GM18508 (cell line): ENCODE results near the gene RALGPS2.

Experiments
- ATAC-seq: cut with Tn5 transposase; IDR thresholded peaks from one replicate; pipeline ENCODE4 v1.9.1; 2021; ENCODE audit warnings: moderate number of reproducible peaks; ENCODE audit not compliant: insufficient read depth, unreplicated experiment

Gene RALGPS2

DNA sequence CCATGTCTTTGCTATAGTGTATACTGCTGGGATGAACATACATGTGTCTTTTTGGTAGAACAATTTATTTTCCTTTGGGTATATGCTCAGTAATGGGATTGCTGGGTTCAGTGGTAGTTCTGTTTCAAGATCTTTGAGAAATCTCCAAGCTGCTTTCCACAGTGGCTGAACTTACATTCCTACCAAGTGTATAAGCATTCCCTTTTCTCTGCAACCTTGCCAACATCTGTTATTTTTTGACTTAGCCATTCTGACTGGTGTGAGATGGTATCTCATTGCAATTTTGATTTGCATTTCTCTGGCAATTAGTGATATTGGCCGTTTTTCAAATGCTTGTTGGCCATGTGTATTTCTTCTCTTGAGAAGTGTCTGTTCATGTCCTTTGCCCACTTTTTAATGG, 183.3 kb downstream of the RALGPS2 start:
- no peak for ATAC-seq

DNA sequence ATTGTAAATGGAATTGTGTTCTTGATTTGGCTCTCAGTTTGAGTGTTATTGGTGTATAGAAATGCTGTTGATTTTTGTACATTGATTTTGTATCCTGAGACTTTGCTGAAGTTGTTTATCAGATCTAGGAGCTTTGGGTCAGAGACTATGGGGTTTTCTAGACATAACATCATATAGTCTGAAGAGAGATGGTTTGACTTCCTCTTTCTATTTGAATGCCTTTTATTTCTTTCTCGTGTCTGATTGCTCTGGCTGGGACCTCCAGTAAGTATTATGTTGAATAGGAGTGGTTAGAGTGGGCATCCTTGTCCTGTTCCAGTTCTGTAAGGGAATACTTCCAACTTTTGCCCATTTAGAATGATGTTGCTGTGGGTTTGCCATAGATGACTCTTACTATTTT, 185.0 kb downstream of the RALGPS2 start:
- ATAC-seq = no peak

GRCh38 chr1:178912597-178912996, 187.6 kb downstream of the RALGPS2 start:
- ATAC-seq = no peak

DNA sequence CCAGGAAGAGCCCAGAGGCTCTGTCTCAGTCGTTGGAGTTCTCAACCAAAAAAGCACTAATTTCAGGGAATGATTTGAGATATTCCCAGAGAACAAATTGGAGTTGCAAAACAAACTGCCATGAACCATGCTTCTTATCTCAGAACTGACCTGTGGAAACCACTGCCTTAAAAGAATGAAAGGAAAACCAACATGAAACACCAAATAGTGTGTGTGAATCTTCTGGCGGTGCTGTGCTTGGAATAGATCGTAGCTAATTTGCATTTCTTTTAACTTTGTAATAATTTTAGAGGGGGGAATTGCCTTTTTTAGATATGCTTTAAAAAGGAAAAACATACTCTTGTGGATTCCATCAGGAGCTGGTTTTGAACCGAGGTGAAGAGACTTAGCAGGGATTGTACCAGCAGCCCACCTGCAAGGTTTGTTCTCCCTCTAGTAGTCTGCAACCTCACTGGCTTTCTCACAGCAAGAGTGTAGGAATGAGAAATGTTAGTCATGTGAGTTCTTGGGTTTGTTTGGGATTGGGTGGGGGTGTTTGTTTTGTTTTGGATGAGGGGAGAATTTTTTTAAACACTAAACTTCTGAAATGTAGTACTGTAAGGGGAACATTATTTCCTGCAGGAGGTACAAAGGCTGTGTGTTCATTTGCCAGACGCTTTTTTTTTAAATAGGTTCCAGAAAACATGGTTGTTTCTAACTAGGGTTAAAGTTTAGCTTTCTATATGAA, 191.6 kb downstream of the RALGPS2 start:
- ATAC-seq = no peak

DNA sequence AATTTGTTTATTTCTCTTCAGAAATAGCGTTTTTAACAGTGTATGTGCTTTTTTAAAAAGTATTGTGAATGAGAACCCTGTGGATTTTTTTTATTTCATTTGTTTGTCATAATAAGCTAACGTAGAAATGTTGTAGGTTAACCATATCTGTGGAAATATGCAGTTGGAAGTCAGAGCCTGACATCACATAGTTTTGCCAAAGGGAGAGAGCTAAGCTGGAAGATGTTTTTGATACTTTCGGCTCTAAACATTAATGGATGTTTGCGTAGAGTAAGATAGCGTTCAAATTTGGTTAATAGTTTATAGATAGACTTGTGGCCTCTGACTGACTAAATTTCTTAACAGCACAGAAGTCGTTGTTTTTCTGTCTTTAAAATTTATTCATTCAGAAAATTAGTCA, 193.3 kb downstream of the RALGPS2 start:
- ATAC-seq = no peak

DNA sequence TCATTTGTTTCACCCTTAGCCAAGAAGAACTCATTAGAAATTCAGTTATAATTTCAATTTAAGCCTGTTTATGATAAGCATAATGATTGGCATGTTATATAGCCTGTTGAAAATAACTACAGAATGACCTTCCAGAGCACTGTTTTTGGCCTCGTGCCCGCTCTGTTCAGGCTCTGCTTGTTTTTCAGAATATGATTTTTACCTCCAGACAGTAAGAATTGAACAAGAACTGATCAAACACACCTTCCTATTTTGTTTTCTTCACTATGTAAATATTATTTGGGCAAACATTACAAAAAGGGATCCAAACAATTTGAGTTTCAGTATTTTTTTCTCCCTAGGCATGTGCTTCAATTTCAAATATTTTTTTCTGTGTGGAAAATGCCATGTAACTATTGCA, 193.9 kb downstream of the RALGPS2 start:
- no peak for ATAC-seq

DNA sequence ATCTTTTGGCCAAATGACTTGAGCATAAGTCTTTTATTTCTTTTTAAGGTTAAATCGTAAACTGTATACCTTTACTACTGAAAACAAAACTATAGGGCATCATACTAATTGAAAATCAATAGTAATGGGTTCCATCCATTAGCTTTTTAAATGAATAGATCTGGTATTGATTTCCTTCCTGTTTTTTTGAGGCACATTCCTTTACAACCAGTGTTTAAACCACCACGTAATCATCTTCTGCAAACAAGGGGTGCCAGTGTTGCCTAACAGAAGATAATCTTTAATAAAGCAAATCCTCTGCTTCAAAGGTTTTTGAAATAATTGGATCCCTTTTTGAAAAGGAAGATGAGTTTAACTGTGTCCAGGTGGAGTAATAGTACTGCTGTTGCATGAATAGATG, 194.5 kb downstream of the RALGPS2 start:
- no peak for ATAC-seq

DNA sequence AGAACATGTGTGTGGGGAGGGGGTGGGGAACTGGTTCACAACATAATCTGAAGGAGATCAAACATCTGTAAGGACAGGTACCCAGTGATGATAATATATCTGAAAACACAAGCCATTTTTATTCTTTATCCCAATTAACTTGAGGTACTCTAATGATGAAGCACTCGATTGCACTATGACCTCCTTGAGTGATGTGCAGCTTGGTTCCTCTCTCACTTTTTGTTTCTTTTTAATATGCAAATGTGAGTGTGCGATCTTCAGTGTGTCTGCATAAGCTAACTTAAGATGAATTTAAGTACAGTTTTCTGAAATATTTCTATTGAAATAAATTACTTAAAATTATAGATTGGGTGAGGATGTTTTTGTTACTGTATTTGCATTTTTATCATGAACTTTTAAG, 196.5 kb downstream of the RALGPS2 start:
- ATAC-seq = no peak

DNA sequence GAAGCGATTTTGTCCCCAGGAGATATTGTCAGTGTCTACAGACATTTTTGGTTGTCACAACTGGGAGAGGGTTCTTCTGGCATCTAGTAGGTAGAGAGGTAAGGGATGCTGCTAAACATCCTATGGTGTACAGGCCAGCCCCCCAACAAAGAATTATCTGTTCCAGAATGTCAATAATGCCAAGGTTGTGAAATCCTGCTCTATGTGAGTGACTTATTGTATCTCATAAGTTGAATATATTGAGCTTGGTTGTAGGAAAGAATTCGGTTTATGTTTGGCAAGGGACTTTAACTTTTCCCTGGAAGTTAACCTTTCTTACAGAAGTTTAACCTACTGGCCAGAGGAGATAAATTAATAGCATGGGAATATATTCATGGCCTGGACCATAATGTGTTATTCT, 198.5 kb downstream of the RALGPS2 start:
- ATAC-seq = no peak

- ATAC-seq = no peak
Observed at GRCh38 chr1:178926046-178926445, 201.0 kb downstream of the RALGPS2 start.

- no peak for ATAC-seq
Observed at GRCh38 chr1:178927003-178927402, 202.0 kb downstream of the RALGPS2 start.

GRCh38 chr1:178928041-178928440, 203.0 kb downstream of the RALGPS2 start:
- no peak for ATAC-seq

GRCh38 chr1:178928976-178929375, 203.9 kb downstream of the RALGPS2 start:
- ATAC-seq = no peak

GRCh38 chr1:178931858-178932551, 207.0 kb downstream of the RALGPS2 start:
- no peak for ATAC-seq

GRCh38 chr1:178932552-178932906, 207.5 kb downstream of the RALGPS2 start:
- no peak for ATAC-seq

GRCh38 chr1:178933105-178933561, 208.1 kb downstream of the RALGPS2 start:
- no peak for ATAC-seq

- ATAC-seq = no peak
Observed at GRCh38 chr1:178933709-178934490, 208.9 kb downstream of the RALGPS2 start.

DNA sequence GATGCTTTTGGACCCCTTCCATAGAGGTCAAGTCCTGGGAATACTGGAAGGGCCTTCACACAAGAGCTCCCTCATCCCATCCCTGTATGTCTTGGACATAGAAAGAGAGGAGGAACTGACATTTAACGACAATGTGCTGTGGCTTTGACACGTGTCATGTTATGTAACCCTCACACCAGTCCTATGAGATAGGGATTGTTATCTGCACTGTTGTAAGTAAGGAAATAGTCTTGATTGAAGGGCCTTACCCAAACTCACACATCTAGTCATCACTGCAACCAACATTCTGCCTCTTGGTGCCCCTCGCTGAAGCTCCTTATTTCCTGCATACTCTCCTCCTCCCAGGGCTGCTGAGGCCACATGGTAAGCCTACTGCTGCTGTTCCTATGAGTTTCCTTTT, 209.5 kb downstream of the RALGPS2 start:
- no peak for ATAC-seq

DNA sequence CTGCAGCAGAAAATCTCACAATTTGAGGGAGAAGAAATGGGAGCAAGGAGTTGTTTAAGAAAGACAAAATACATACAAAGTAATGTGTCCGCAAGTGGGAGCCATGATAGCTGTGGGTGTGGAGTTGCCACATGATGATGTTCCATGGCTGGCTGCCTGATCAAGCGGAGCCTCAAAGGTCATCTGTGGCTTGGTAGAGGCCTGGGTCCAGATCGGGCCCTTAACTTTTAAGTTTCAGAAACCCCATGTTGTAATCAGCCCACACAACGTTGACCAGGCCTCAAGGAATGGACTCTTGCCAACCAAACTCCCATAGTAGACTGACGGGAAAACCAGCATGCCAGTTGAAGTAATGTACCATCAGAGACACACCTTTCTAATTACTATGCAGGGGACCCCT, 210.6 kb downstream of the RALGPS2 start:
- no peak for ATAC-seq

GRCh38 chr1:178937695-178938094, 212.7 kb downstream of the RALGPS2 start:
- ATAC-seq = no peak
